ENCODE measurements around the gene UNC119B.

GRCh38 chr12:120748242-120748641 lies 38.0 kb downstream of the UNC119B start:
- TF ChIP-seq CTCF (conservative IDR thresholded peaks at IDR 0.05), result no peak
- no peak for TF ChIP-seq ZFX (IDR thresholded peaks at IDR 0.05)
